ENCODE data around the gene SUGP2. TPM values are rescaled to one million over a fixed set of nuclear protein-coding genes. Genes with fewer than 3 reads are reported as not detected.

SUGP2 gene
- total RNA-seq, 1 experiment from 2014 or later, result 77.2 TPM

DNA sequence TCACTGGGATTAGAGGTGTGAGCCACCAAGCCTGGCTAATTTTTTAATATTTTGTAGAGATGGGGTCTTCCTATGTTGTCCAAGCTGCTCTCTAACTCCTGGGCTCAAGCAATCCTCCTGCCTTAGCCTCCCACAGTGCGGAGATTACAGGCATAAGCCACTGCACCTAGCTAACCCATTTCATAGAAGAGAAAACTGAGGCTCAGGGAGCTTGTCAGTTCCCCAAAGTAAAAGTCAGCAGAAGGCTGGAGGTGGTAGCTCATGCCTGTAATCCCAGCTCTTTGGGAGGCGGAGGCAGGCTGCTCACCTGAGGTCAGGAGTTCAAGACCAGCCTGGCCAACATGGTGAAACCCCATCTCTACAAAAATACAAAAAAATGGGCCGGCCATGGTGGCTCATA is 83.5 kb downstream of the SUGP2 start:
- no peak for DNase-seq
- Mint-ChIP-seq H3K36me3 (ENCODE audit: insufficient read depth, unreplicated experiment) (no peaks in the 10 kb centered on the region), H3K4me1 (ENCODE audit: low read depth, unreplicated experiment) (no peaks in the 10 kb centered on the region), H3K27ac (ENCODE audit: unreplicated experiment) (no peak overlapping the region), H3K4me3 (ENCODE audit: low read depth, unreplicated experiment) (no peak overlapping the region), H3K9me3 (ENCODE audit: low read depth, unreplicated experiment) (peaks cover under 1% of the 10 kb centered on the region), H3K27me3 (ENCODE audit: unreplicated experiment) (peaks cover 20% of the 10 kb centered on the region)
- BruUV-seq (replicated peaks), result no TSS peak
- intact Hi-C loops (cut with micrococcal nuclease; ENCODE audit: unreplicated experiment), result no loop called here
- TF ChIP-seq, protein P1, sequence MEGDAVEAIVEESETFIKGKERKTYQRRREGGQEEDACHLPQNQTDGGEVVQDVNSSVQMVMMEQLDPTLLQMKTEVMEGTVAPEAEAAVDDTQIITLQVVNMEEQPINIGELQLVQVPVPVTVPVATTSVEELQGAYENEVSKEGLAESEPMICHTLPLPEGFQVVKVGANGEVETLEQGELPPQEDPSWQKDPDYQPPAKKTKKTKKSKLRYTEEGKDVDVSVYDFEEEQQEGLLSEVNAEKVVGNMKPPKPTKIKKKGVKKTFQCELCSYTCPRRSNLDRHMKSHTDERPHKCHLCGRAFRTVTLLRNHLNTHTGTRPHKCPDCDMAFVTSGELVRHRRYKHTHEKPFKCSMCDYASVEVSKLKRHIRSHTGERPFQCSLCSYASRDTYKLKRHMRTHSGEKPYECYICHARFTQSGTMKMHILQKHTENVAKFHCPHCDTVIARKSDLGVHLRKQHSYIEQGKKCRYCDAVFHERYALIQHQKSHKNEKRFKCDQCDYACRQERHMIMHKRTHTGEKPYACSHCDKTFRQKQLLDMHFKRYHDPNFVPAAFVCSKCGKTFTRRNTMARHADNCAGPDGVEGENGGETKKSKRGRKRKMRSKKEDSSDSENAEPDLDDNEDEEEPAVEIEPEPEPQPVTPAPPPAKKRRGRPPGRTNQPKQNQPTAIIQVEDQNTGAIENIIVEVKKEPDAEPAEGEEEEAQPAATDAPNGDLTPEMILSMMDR (IDR thresholded peaks at IDR 0.05; ENCODE audit: unreplicated experiment), result no peak
- CTCF ChIA-PET, result no interaction called here

DNA sequence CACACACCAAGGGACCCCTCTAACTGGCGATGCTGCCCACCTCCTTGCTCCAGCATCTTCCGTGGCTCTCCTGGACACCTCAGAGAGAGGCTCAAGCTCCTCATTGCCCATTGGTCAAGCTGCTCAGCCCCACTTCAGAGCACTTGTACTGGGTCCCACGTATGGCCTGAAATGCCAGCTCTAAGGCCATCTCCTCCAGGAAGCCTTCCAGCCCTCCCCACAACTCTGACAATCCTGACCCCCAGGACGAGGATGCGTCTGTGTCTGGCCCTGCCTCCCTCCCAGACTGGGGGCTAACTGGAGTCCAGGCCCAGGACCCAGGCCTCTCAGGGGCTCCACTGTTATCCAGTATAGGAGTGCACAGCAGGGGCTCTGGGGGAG is 84.4 kb downstream of the SUGP2 start:
- H3K27ac Mint-ChIP-seq (ENCODE audit: unreplicated experiment), result no peak overlapping the region
- CTCF ChIA-PET, result no interaction called here
- no peak for DNase-seq
- no TSS peak for BruUV-seq (replicated peaks)
- H3K36me3 Mint-ChIP-seq (ENCODE audit: insufficient read depth, unreplicated experiment), result no peaks in the 10 kb centered on the region
- no peaks in the 10 kb centered on the region for H3K4me1 Mint-ChIP-seq (ENCODE audit: low read depth, unreplicated experiment)
- no peaks in the 10 kb centered on the region for H3K9me3 Mint-ChIP-seq (ENCODE audit: low read depth, unreplicated experiment)
- intact Hi-C loops (cut with micrococcal nuclease; ENCODE audit: unreplicated experiment), result no loop called here
- H3K4me3 Mint-ChIP-seq (ENCODE audit: low read depth, unreplicated experiment), result no peak overlapping the region
- TF ChIP-seq, protein P1 (IDR thresholded peaks at IDR 0.05; ENCODE audit: unreplicated experiment), result no peak
- H3K27me3 Mint-ChIP-seq (ENCODE audit: unreplicated experiment), result peaks cover 11% of the 10 kb centered on the region

DNA sequence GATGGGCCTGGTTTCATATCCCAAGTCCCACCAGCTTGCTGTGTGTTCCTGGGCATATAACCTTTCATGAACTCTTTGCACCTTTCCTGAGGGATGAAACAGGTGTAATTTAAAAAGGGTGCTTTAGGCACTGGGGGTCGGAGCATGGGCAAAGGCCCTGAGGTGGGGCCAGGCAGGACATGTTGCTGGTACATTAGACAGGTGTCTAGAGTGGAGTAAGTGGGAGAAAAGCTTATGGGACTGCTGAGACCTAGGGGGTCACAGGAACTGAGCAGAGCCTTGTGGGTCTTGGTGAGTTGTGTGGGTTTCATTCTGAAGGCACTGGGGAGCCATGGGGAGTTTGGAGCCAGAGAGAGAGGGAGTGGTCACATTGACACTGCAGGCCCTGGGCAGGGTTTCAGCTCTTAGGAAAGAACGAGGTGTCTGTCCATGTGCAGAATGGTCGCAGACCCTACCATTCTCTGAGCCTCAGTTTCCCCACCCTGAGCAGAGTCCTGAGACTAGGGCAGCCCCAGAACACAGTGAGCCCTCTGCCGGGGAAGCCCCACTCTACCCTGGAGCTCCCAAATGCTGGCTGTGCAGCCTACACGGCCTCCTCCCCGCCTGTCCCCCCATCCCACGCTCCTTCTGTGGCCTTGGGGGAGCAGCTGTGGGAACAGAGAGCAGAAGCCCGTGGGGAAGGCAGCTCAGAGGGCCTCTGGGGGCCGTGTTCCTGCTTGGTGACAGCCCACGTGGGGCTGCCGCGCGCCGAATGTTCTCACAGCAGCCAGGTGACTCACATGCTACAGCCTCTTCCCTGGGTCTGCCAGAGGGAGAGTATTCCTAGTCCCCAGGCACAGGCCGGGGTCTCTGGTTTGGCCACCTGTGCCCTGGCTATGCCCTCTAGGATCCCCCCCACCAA is 85.0 kb downstream of the SUGP2 start:
- H3K4me1 Mint-ChIP-seq (ENCODE audit: low read depth, unreplicated experiment), result no peaks in the 10 kb centered on the region
- no TSS peak for BruUV-seq (replicated peaks)
- intact Hi-C loops (cut with micrococcal nuclease; ENCODE audit: unreplicated experiment), result no loop called here
- no peak for DNase-seq
- H3K4me3 Mint-ChIP-seq (ENCODE audit: low read depth, unreplicated experiment), result no peak overlapping the region
- peaks cover 5% of the 10 kb centered on the region for H3K27me3 Mint-ChIP-seq (ENCODE audit: unreplicated experiment)
- H3K36me3 Mint-ChIP-seq (ENCODE audit: insufficient read depth, unreplicated experiment), result no peaks in the 10 kb centered on the region
- H3K9me3 Mint-ChIP-seq (ENCODE audit: low read depth, unreplicated experiment), result no peaks in the 10 kb centered on the region
- CTCF ChIA-PET, result no interaction called here
- no peak overlapping the region for H3K27ac Mint-ChIP-seq (ENCODE audit: unreplicated experiment)
- TF ChIP-seq, protein P1 (IDR thresholded peaks at IDR 0.05; ENCODE audit: unreplicated experiment), result no peak

DNA sequence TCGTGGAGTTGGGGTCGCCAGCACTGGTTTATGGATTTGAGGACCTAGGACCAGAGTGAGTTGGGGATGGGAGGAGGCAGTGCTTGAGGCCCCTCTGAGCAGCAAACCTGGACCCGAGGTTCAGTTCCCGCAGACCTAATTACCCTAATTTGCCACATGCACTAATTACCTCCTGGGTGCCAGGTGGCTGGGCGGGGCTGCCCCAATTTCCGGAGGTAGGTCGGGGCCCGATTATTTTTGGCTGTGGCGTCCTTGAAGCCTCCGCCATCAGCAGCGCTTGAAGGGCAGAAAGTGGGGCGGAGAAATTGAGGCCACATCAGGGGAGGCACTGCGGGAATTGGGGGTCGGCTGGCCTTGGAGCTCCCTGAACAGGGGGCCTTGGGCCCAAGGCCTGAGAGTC is 86.4 kb downstream of the SUGP2 start:
- intact Hi-C loops (cut with micrococcal nuclease; ENCODE audit: unreplicated experiment), result no loop called here
- CTCF ChIA-PET, result interaction anchor here (0.7 kb wide), 1 partner anchor 529 kb away, joined by 4 read pairs; no protein-coding TSS in a partner anchor
- Mint-ChIP-seq H3K9me3 (ENCODE audit: low read depth, unreplicated experiment) (no peaks in the 10 kb centered on the region), H3K4me1 (ENCODE audit: low read depth, unreplicated experiment) (no peaks in the 10 kb centered on the region), H3K4me3 (ENCODE audit: low read depth, unreplicated experiment) (no peak overlapping the region), H3K27ac (ENCODE audit: unreplicated experiment) (no peak overlapping the region), H3K36me3 (ENCODE audit: insufficient read depth, unreplicated experiment) (no peaks in the 10 kb centered on the region), H3K27me3 (ENCODE audit: unreplicated experiment) (no peaks in the 10 kb centered on the region)
- no peak for DNase-seq
- TF ChIP-seq, protein P1 (IDR thresholded peaks at IDR 0.05; ENCODE audit: unreplicated experiment), result no peak
- no TSS peak for BruUV-seq (replicated peaks)
